Endothelial cell of umbilical vein (primary cell): ENCODE results near the gene TMEM234. TPM values are rescaled to one million over a fixed set of nuclear protein-coding genes. Genes with fewer than 3 reads are reported as not detected.

Source experiments
- BruUV-seq: library from RNA; stranded (reverse); fragments of 400-500 nt; replicated peaks from 2 replicates; lab custom pipeline; 2021; lab: Mats Ljungman, UMichigan
- CTCF ChIA-PET: fragments of 300-600, 350-600 bp; sonication (Branson Sonifier 250); formaldehyde crosslinking; loops from one replicate; lab custom pipeline; 2021; ENCODE audit warnings: antibody characterized with exemption, inconsistent platforms; lab: Charles Lee
- POLR2A ChIA-PET: fragments of 300-600, 350-600 bp; sonication (Branson Sonifier 250); formaldehyde crosslinking; loops from one replicate; lab custom pipeline; 2021; ENCODE audit warnings: antibody characterized with exemption, inconsistent platforms; lab: Charles Lee
- DNase-seq: peaks from one replicate; pipeline ENCODE4 v3.0.0-alpha.2; 2011; ENCODE audit warnings: low read depth, low spot score
- FAIRE-seq: peaks from 2 replicates; lab custom pipeline; 2011; peaks lifted over from hg19 to GRCh38; lab: Jason Lieb, UNC
- H2AFZ ChIP-seq: 2 replicates; pipeline ENCODE4 v1.6.0; 2012; ENCODE audit warnings: low read depth, low read length, control low read depth, inconsistent platforms
- H3K27ac ChIP-seq: 2 replicates; pipeline ENCODE4 v1.5.1; 2011; ENCODE audit warnings: low read depth, mild to moderate bottlenecking, control low read depth, low read length, moderate library complexity; ENCODE audit not compliant: insufficient read depth
- H3K27me3 ChIP-seq, 2 experiments: 2 replicates each; pipeline versions ENCODE4 v1.6.0 to v1.6.1; 2011; ENCODE audit warnings: low read length in 2 of 2, mixed read lengths in 1 of 2; ENCODE audit not compliant: control insufficient read depth in 2 of 2, insufficient read depth in 2 of 2
- H3K36me3 ChIP-seq, 2 experiments: 2 replicates in 1 of 2; 3 replicates in 1 of 2; pipeline ENCODE4 v1.5.1; 2011; ENCODE audit warnings: low read length in 2 of 2, mild to moderate bottlenecking in 1 of 2, moderate library complexity in 1 of 2; ENCODE audit not compliant: control insufficient read depth in 2 of 2, insufficient read depth in 2 of 2; ENCODE audit errors: extremely low read depth in 1 of 2
- H3K4me1 ChIP-seq: 3 replicates; pipeline ENCODE4 v1.5.1; 2011; ENCODE audit warnings: mild to moderate bottlenecking, low read length; ENCODE audit not compliant: control insufficient read depth, insufficient read depth; ENCODE audit errors: extremely low read depth
- H3K4me2 ChIP-seq: 2 replicates; pipeline ENCODE4 v1.6.1; 2011; ENCODE audit warnings: low read length, control low read depth, mixed read lengths; ENCODE audit not compliant: insufficient read depth
- H3K4me3 ChIP-seq, 3 experiments: fragments of 200-600 bp in 1 of 3; sonication (generic), shearing (Covaris generic) in 1 of 3; replicated peaks in 1 of 3; 2 replicates each; pipeline ENCODE4 v1.5.1; 2011 to 2016; ENCODE audit warnings: control low read depth in 3 of 3, low read length in 3 of 3, mild to moderate bottlenecking in 2 of 3, inconsistent platforms in 1 of 3, low read depth in 1 of 3, moderate library complexity in 1 of 3; ENCODE audit not compliant: insufficient read depth in 1 of 3
- H3K79me2 ChIP-seq: 2 replicates; pipeline ENCODE4 v1.6.0; 2012; ENCODE audit warnings: low read length, inconsistent platforms; ENCODE audit not compliant: control insufficient read depth, insufficient read depth
- H3K9ac ChIP-seq: replicated peaks from 2 replicates; pipeline ENCODE3; 2011; ENCODE audit warnings: low read length, control low read depth; ENCODE audit not compliant: insufficient read depth; ENCODE audit errors: extremely low read depth
- H3K9me1 ChIP-seq: replicated peaks from 3 replicates; pipeline ENCODE4 v1.6.0; 2011; ENCODE audit warnings: mild to moderate bottlenecking, low read length; ENCODE audit not compliant: control insufficient read depth, insufficient read depth; ENCODE audit errors: extremely low read depth
- H3K9me3 ChIP-seq: replicated peaks from 2 replicates; pipeline ENCODE4 v1.5.1; 2012; ENCODE audit warnings: low read length, inconsistent platforms; ENCODE audit not compliant: control insufficient read depth, insufficient read depth
- H4K20me1 ChIP-seq: replicated peaks from 2 replicates; pipeline ENCODE3; 2011; ENCODE audit warnings: mild to moderate bottlenecking, low read length; ENCODE audit not compliant: control insufficient read depth, insufficient read depth; ENCODE audit errors: extremely low read depth
- EZH2 ChIP-seq: IDR thresholded peaks from 2 replicates; pipeline ENCODE4 v1.6.1; 2012; ENCODE audit warnings: borderline replicate concordance, low read depth, mild to moderate bottlenecking, moderate library complexity, low read length, inconsistent platforms; ENCODE audit not compliant: severe bottlenecking
- FOS ChIP-seq: IDR thresholded peaks from 2 replicates; pipeline ENCODE4 v1.6.1; 2011; ENCODE audit warnings: mild to moderate bottlenecking, low read length, moderate library complexity, borderline replicate concordance; ENCODE audit not compliant: insufficient read depth
- GATA2 ChIP-seq: IDR thresholded peaks from 2 replicates; pipeline ENCODE4 v1.7.0; 2011; ENCODE audit warnings: low read depth, mild to moderate bottlenecking, moderate library complexity, mixed read lengths, low read length; ENCODE audit not compliant: insufficient read length, insufficient read depth
- MAX ChIP-seq: IDR thresholded peaks from 2 replicates; pipeline ENCODE4 v1.6.1; 2011; ENCODE audit not compliant: insufficient read depth, insufficient read length
- POLR2A ChIP-seq: IDR thresholded peaks from 2 replicates; pipeline ENCODE4 v1.6.1; 2012; ENCODE audit warnings: low read depth, mild to moderate bottlenecking, control low read depth, low read length
- POLR2AphosphoS5 ChIP-seq: IDR thresholded peaks from 2 replicates; pipeline ENCODE4 v1.6.1; 2012; ENCODE audit warnings: low read depth, mild to moderate bottlenecking, control low read depth, low read length, moderate library complexity; ENCODE audit not compliant: insufficient read depth
- dilution Hi-C: fragments of 300-500 bp; cut with MboI; formaldehyde crosslinking; loops from one replicate; pipeline ENCODE4 v1.15.0; 2019; ENCODE audit warnings: low sequenced_read_pairs; ENCODE audit not compliant: extremely low pct_ligation_motif_present
- intact Hi-C: fragments of 100-400 bp; cut with micrococcal nuclease; formaldehyde crosslinking; loops from one replicate; pipeline ENCODE4 v1.10.0; 2022
- polyA plus RNA-seq, 4 experiments: library from polyadenylated mRNA; depleted of rRNA in 3 of 4; stranded (reverse) in 3 of 4; unstranded in 1 of 4; fragments of >200 nt; gene quantifications; 2 replicates each; pipeline versions ENCODE4 v1.2.1 to v1.2.3, GENCODE V29; 2011 to 2012; ENCODE audit warnings: missing spikeins in 1 of 4
- total RNA-seq: library from RNA; stranded (reverse); gene quantifications from 2 replicates; pipeline ENCODE4 v1.2.3, GENCODE V29; 2021

TMEM234 gene
- total and polyA plus RNA-seq, 2 donors (not counting 3 experiments of a cell fraction or from before 2014, with no cell fraction given) = 20.7 to 21.3 TPM

- DNase-seq = no peak
- Histone ChIP-seq H3K4me3 (peak overlapping the region in 2 of 3 experiments; percentile 50 to 81), H4K20me1 (no peaks in the 10 kb centered on the region), H3K9ac (no peak overlapping the region), H3K4me1 (peaks cover 32% of the 10 kb centered on the region), H3K79me2 (no peaks in the 10 kb centered on the region), H3K27me3 (no peaks in the 10 kb centered on the region), H3K4me2 (peak overlapping the region; percentile 88), H3K36me3 (peaks cover 0 to 2% of the 10 kb centered on the region in 2 experiments), H3K9me3 (no peaks in the 10 kb centered on the region), H2AFZ (peak overlapping the region; percentile 95), H3K27ac (no peak overlapping the region), H3K9me1 (no peaks in the 10 kb centered on the region)
- dilution Hi-C loops (no loop called here), intact Hi-C loops (loop anchor here (2.0 kb wide), 2 partner anchors 17 to 53 kb away; partner anchors contain the start of genes EIF3I, HDAC1 and TMEM234)
- TF ChIP-seq EZH2 (no peak), GATA2 (no peak), FOS (no peak)
- no peak for FAIRE-seq
- POLR2A ChIA-PET = interaction anchor here (1.6 to 3.2 kb wide), 3 partner anchors 10 to 96 kb away, joined by 3 to 25 read pairs (median 9); partner anchors contain the start of gene MARCKSL1
- CTCF ChIA-PET = interaction anchor here (0.9 to 8.4 kb wide), 14 partner anchors 9 to 112 kb away, joined by 3 to 73 read pairs (median 4); partner anchors contain the start of genes EIF3I, FAM167B, HDAC1 and LCK
- no TSS peak for BruUV-seq
Observed at GRCh38 chr1:32239790-32240139, 17.6 kb upstream of the TMEM234 start.

- Histone ChIP-seq H3K27me3 (no peaks in the 10 kb centered on the region), H3K4me2 (no peak overlapping the region), H4K20me1 (no peaks in the 10 kb centered on the region), H3K79me2 (no peaks in the 10 kb centered on the region), H3K9me1 (no peaks in the 10 kb centered on the region), H3K36me3 (peaks cover 0 to 6% of the 10 kb centered on the region in 2 experiments), H3K4me3 (no peak overlapping the region), H3K9me3 (no peaks in the 10 kb centered on the region), H3K9ac (no peak overlapping the region), H3K27ac (no peak overlapping the region), H2AFZ (no peak overlapping the region), H3K4me1 (peaks cover 32% of the 10 kb centered on the region)
- intact Hi-C loops (no loop called here), dilution Hi-C loops (no loop called here)
- DNase-seq = no peak
- BruUV-seq = TSS peak; percentile 5
- CTCF ChIA-PET = interaction anchor here (1.0 to 8.4 kb wide), 8 partner anchors 10 to 123 kb away, joined by 3 to 73 read pairs (median 8); partner anchors contain the start of genes FAM167B, FAM229A, LCK and TSSK3
- no peak for FAIRE-seq
- POLR2A ChIA-PET = interaction anchor here (2.6 kb wide), 1 partner anchor 11 kb away, joined by 9 read pairs; no protein-coding TSS in a partner anchor
- TF ChIP-seq EZH2 (no peak), POLR2A (no peak), MAX (no peak), POLR2AphosphoS5 (no peak), GATA2 (no peak)
Observed at GRCh38 chr1:32239337-32239736, 17.2 kb upstream of the TMEM234 start.
